Activated CD4-positive, alpha-beta T cell treated with anti-CD3 and anti-CD28 coated beads, Interleukin-2, amount 50 U/mL, for 4 hours (primary cell): ENCODE measurements around the gene FSHR.

ENCODE experiments used
- DNase-seq, 2 experiments: peaks; one replicate each; pipeline ENCODE4 v3.0.0-alpha.2; 2020

Gene FSHR

GRCh38 chr2:49154140-49154539 is at the start of gene FSHR:
FSHR (minus strand) TSS chr2:49154515; CDS start chr2:49154417, 98 bp downstream.
- DNase-seq = no peak

- DNase-seq = no peak
These were observed 45.0 kb upstream of the FSHR start for GRCh38 chr2:49199266-49199665.

- DNase-seq = no peak
These were observed 40.4 kb upstream of the FSHR start for GRCh38 chr2:49194701-49195100.

GRCh38 chr2:49192036-49192435 is 37.7 kb upstream of the FSHR start:
- DNase-seq = no peak

GRCh38 chr2:49189512-49190225 is 35.4 kb upstream of the FSHR start:
- DNase-seq = no peak

GRCh38 chr2:49186050-49186648 is 31.8 kb upstream of the FSHR start:
- DNase-seq = no peak

GRCh38 chr2:49178656-49179055 is 24.3 kb upstream of the FSHR start:
- DNase-seq = no peak

- no peak for DNase-seq
These were observed 22.9 kb upstream of the FSHR start for GRCh38 chr2:49177194-49177593.

- DNase-seq = no peak
These were observed 21.5 kb upstream of the FSHR start for GRCh38 chr2:49175831-49176230.

- DNase-seq = no peak
These were observed 20.4 kb upstream of the FSHR start for GRCh38 chr2:49174750-49175149.

- DNase-seq = no peak
These were observed 12.8 kb upstream of the FSHR start for GRCh38 chr2:49167131-49167530.

GRCh38 chr2:49165662-49166061 is 11.3 kb upstream of the FSHR start:
- DNase-seq = no peak

GRCh38 chr2:49164729-49165128 is 10.4 kb upstream of the FSHR start:
- DNase-seq = no peak

GRCh38 chr2:49162151-49162550 is 7.8 kb upstream of the FSHR start:
- no peak for DNase-seq

GRCh38 chr2:49154891-49155290 is 576 bp upstream of the FSHR start:
- no peak for DNase-seq

GRCh38 chr2:49153252-49153651 is 1.1 kb downstream of the FSHR start:
- DNase-seq = no peak

- no peak for DNase-seq
These were observed 1.5 kb downstream of the FSHR start for GRCh38 chr2:49152824-49153223.

GRCh38 chr2:49146401-49146800 is 7.9 kb downstream of the FSHR start:
- no peak for DNase-seq

- no peak for DNase-seq
These were observed 22.5 kb downstream of the FSHR start for GRCh38 chr2:49131801-49132200.

GRCh38 chr2:49129034-49129433 is 25.3 kb downstream of the FSHR start:
- no peak for DNase-seq

GRCh38 chr2:49123600-49123999 is 30.7 kb downstream of the FSHR start:
- DNase-seq = no peak

GRCh38 chr2:49122107-49122506 is 32.2 kb downstream of the FSHR start:
- no peak for DNase-seq

GRCh38 chr2:49113046-49113445 is 41.3 kb downstream of the FSHR start:
- DNase-seq = no peak

GRCh38 chr2:49111456-49111855 is 42.9 kb downstream of the FSHR start:
- no peak for DNase-seq

GRCh38 chr2:49111006-49111405 is 43.3 kb downstream of the FSHR start:
- no peak for DNase-seq
